ENCODE data around the gene MDM1.

Gene MDM1

GRCh38 chr12:68331869-68332727 is at the start of gene MDM1:
MDM1 (minus strand) TSS chr12:68332362; CDS start chr12:68332245, 117 bp downstream.
- DNase-seq: peak; percentile 99

GRCh38 chr12:68381476-68382219 is 49.5 kb upstream of the MDM1 start:
- no peak for DNase-seq

GRCh38 chr12:68378872-68379606 is 46.9 kb upstream of the MDM1 start:
- no peak for DNase-seq

- DNase-seq: no peak
Measured at GRCh38 chr12:68377881-68378280, 45.7 kb upstream of the MDM1 start.

GRCh38 chr12:68376901-68377300 is 44.7 kb upstream of the MDM1 start:
- DNase-seq: no peak

- DNase-seq: no peak
Measured at GRCh38 chr12:68375756-68376695, 43.9 kb upstream of the MDM1 start.

- peak; percentile 83 for DNase-seq
Measured at GRCh38 chr12:68374307-68374982, 42.3 kb upstream of the MDM1 start.

GRCh38 chr12:68370667-68371066 is 38.5 kb upstream of the MDM1 start:
- DNase-seq: no peak

- no peak for DNase-seq
Measured at GRCh38 chr12:68370006-68370590, 37.9 kb upstream of the MDM1 start.

GRCh38 chr12:68368327-68368726 is 36.2 kb upstream of the MDM1 start:
- DNase-seq: no peak

- DNase-seq: peak; percentile 47
Measured at GRCh38 chr12:68367903-68368302, 35.7 kb upstream of the MDM1 start.

- peak; percentile 23 for DNase-seq
Measured at GRCh38 chr12:68367116-68367515, 35.0 kb upstream of the MDM1 start.

- peak; percentile 97 for DNase-seq
Measured at GRCh38 chr12:68364893-68365725, 32.9 kb upstream of the MDM1 start.

GRCh38 chr12:68364328-68364727 is 32.2 kb upstream of the MDM1 start:
- DNase-seq: no peak

GRCh38 chr12:68361953-68362352 is 29.8 kb upstream of the MDM1 start:
- DNase-seq: no peak

- no peak for DNase-seq
Measured at GRCh38 chr12:68359674-68360073, 27.5 kb upstream of the MDM1 start.

- DNase-seq: peak; percentile 80
Measured at GRCh38 chr12:68358532-68359485, 26.6 kb upstream of the MDM1 start.

- DNase-seq: no peak
Measured at GRCh38 chr12:68356986-68357385, 24.8 kb upstream of the MDM1 start.
